HEK293 (cell line): ENCODE measurements around the gene SLC12A3.

Experiments
- CTCF ChIA-PET: fragments of 350-600 bp; formaldehyde crosslinking; extraction: SDS; loops from one replicate; lab custom pipeline; 2021; ENCODE audit warnings: antibody characterized with exemption; lab: Yijun Ruan, JAX
- POLR2A ChIA-PET: fragments of 300-600 bp; formaldehyde crosslinking; extraction: SDS; loops from one replicate; lab custom pipeline; 2020; ENCODE audit warnings: antibody characterized with exemption, inconsistent platforms; lab: Yijun Ruan, JAX
- H3K27ac ChIP-seq: fragments of 200-500 bp; sonication (Bioruptor generic); 2 replicates; pipeline ENCODE4 v1.5.1; 2014; ENCODE audit warnings: low read depth, low read length, control low read depth, inconsistent platforms; ENCODE audit errors: extremely low read depth
- H3K36me3 ChIP-seq, 2 experiments: fragments of 200-500 bp in 1 of 2; sonication (Bioruptor generic) in 1 of 2; 1 replicate in 1 of 2; 2 replicates in 1 of 2; pipeline ENCODE4 v1.5.1; 2014 to 2017; ENCODE audit warnings: inconsistent platforms in 2 of 2, low read length in 2 of 2; ENCODE audit not compliant: control insufficient read depth in 2 of 2, insufficient read depth in 1 of 2
- H3K4me1 ChIP-seq: fragments of 200-500 bp; sonication (Bioruptor generic); 2 replicates; pipeline ENCODE4 v1.5.1; 2014; ENCODE audit warnings: mild to moderate bottlenecking, low read length, inconsistent platforms; ENCODE audit not compliant: control insufficient read depth, insufficient read depth
- H3K4me3 ChIP-seq: 2 replicates; pipeline ENCODE4 v1.5.1; 2011; ENCODE audit warnings: low read depth, mild to moderate bottlenecking, control low read depth, low read length, moderate library complexity
- H3K9me3 ChIP-seq: fragments of 200-500 bp; sonication (Bioruptor generic); 2 replicates; pipeline ENCODE4 v1.5.1; 2014; ENCODE audit warnings: low read depth, low read length, inconsistent platforms; ENCODE audit not compliant: control insufficient read depth, insufficient read depth
- EGR2 ChIP-seq: fragments of 450-650 bp; formaldehyde crosslinking; IDR thresholded peaks from 2 replicates; pipeline ENCODE4 v1.5.1; 2016; ENCODE audit warnings: low read depth, missing biosample characterization, missing genetic modification characterization
- HOXC10 ChIP-seq: sonication (generic); formaldehyde crosslinking; IDR thresholded peaks from 2 replicates; pipeline ENCODE4 v1.8.1; 2023; ENCODE audit warnings: mild to moderate bottlenecking, missing genetic modification reagents
- YY1 ChIP-seq: fragments of 450-650 bp; formaldehyde crosslinking; IDR thresholded peaks from 2 replicates; pipeline ENCODE4 v1.5.1; 2018; ENCODE audit warnings: missing biosample characterization, missing genetic modification characterization
- ZBTB8A ChIP-seq: fragments of 450-650 bp; formaldehyde crosslinking; IDR thresholded peaks from 2 replicates; pipeline ENCODE4 v1.5.1; 2016; ENCODE audit warnings: missing biosample characterization, missing genetic modification characterization
- ZFHX2 ChIP-seq: fragments of 450-650 bp; formaldehyde crosslinking; conservative IDR thresholded peaks from 2 replicates; pipeline ENCODE4 v1.5.1; 2016; ENCODE audit warnings: missing biosample characterization, missing genetic modification characterization
- ZNF121 ChIP-seq: fragments of 450-650 bp; formaldehyde crosslinking; IDR thresholded peaks from 2 replicates; pipeline ENCODE4 v1.5.1; 2016; ENCODE audit warnings: missing biosample characterization, missing genetic modification characterization
- ZNF148 ChIP-seq: fragments of 450-650 bp; formaldehyde crosslinking; IDR thresholded peaks from 2 replicates; pipeline ENCODE4 v1.5.0; 2017; ENCODE audit warnings: missing biosample characterization, missing genetic modification characterization, borderline replicate concordance
- ZNF175 ChIP-seq: fragments of 450-650 bp; formaldehyde crosslinking; IDR thresholded peaks from 2 replicates; pipeline ENCODE4 v1.5.1; 2016; ENCODE audit warnings: missing biosample characterization, missing genetic modification characterization
- ZNF274 ChIP-seq, 2 experiments: fragments of 200-500 bp in 1 of 2; fragments of 450-650 bp in 1 of 2; sonication (Bioruptor generic) in 1 of 2; formaldehyde crosslinking in 1 of 2; IDR thresholded peaks; 2 replicates each; pipeline versions ENCODE4 v1.5.1 to v1.6.1; 2014 to 2016; ENCODE audit warnings: borderline replicate concordance in 1 of 2, inconsistent platforms in 1 of 2, low read length in 1 of 2, missing biosample characterization in 1 of 2, missing genetic modification characterization in 1 of 2
- ZNF341 ChIP-seq: fragments of 450-650 bp; formaldehyde crosslinking; IDR thresholded peaks from 2 replicates; pipeline ENCODE4; 2016; ENCODE audit warnings: low read depth, missing biosample characterization, missing genetic modification characterization
- ZNF404 ChIP-seq: fragments of 450-650 bp; formaldehyde crosslinking; IDR thresholded peaks from 2 replicates; pipeline ENCODE4 v1.5.1; 2017; ENCODE audit warnings: missing biosample characterization, missing genetic modification characterization
- ZNF548 ChIP-seq: fragments of 450-650 bp; formaldehyde crosslinking; IDR thresholded peaks from 2 replicates; pipeline ENCODE4 v1.5.1; 2016; ENCODE audit warnings: missing biosample characterization, missing genetic modification characterization
- ZNF701 ChIP-seq: fragments of 450-650 bp; formaldehyde crosslinking; IDR thresholded peaks from 2 replicates; pipeline ENCODE4 v1.5.1; 2016; ENCODE audit warnings: missing biosample characterization, missing genetic modification characterization
- ZNF707 ChIP-seq: fragments of 450-650 bp; formaldehyde crosslinking; IDR thresholded peaks from 2 replicates; pipeline ENCODE4 v1.5.1; 2016; ENCODE audit warnings: missing biosample characterization, missing genetic modification characterization
- TF ChIP-seq, protein P1 (sequence below): fragments of 450-650 bp; formaldehyde crosslinking; IDR thresholded peaks from 2 replicates; pipeline ENCODE4 v1.5.1; 2017; ENCODE audit warnings: missing biosample characterization, missing genetic modification characterization

SLC12A3 gene

DNA sequence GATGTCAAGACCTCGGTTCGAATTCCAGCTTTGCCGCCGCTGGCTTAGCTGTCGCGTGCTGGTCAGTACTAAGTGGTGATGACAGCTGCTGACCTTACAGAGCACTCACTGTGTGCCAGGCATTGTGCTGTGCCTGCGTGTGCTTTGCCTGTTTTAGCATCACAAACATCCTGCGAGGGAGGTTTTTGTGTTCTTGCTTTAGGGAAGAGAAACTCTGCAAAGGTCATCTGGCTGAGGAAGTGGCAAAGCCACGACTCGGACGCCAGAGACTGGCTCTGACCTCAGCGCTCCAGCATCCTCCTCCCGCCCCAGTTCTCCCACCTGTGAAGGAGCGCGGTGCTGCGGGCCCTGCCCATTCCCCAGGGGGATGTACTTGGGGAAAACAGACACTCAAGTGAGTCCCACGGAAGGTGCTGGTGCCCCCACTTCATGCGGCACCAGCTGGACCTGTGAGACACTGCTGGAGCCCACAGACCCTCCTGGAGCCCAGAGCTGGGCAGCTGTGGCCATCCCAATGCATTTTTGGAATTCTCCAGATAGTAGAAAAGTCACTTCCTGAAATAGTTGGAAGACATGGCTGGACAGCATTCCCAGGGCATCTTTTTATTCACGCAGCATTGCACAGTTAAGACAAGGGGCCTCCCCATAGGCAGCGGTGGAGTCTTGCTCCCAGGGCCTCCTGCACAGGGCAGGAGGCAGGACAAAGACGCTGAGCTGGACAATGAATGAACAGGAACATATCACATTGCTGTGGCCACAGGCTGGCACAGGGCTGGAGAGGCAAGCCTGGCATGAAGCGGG lies 47.0 kb downstream of the SLC12A3 start (continued):
- no peak for TF ChIP-seq ZNF341 (tag by site-specific recombination)
- TF ChIP-seq, protein P1, sequence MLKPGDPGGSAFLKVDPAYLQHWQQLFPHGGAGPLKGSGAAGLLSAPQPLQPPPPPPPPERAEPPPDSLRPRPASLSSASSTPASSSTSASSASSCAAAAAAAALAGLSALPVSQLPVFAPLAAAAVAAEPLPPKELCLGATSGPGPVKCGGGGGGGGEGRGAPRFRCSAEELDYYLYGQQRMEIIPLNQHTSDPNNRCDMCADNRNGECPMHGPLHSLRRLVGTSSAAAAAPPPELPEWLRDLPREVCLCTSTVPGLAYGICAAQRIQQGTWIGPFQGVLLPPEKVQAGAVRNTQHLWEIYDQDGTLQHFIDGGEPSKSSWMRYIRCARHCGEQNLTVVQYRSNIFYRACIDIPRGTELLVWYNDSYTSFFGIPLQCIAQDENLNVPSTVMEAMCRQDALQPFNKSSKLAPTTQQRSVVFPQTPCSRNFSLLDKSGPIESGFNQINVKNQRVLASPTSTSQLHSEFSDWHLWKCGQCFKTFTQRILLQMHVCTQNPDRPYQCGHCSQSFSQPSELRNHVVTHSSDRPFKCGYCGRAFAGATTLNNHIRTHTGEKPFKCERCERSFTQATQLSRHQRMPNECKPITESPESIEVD (tag by site-specific recombination), result no peak
- no peak for TF ChIP-seq ZNF548 (tag by site-specific recombination)

DNA sequence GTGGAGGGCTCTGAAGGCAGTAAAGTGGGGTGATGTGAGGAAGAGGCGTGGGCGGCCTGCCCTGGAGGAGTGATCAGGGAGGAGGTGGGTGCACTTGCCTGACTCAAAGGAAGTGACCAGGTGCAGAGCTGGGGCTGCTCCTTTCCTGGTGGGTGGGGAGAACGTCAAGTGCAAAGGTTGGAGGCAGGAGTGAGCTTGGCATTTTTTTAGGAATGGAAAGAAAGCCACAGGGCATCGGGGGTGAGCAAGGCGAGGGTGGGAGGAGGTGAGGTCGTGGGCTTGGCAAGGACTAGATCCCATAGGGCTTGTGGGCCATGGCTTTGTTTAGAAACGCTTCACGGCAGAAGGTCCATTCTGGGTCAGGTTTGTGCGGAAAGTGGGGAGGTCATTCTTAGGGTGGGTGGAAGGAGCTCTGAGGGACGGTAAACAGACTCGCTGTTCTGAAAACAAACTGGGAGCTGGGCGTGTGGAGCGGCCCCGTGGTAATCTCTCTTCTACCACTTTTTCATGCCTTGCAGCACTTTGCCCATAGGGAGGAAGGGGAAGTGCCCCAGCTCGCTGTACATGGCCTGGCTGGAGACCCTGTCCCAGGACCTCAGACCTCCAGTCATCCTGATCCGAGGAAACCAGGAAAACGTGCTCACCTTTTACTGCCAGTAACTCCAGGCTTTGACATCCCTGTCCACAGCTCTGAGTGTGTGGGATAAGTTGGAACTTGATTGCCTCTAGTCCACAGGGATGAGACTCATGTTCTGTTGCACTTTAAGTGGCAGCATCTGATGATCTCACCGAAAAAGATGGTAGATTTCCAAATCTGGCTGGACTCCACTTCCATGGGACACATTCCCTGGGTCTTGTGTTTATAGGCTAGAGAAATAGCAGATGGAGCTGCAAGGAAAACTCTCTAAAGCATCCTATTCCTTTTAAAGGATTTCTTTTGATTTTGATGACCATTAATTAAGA lies 48.0 kb downstream of the SLC12A3 start:
- Histone ChIP-seq H3K4me3 (no peak overlapping the region), H3K36me3 (no peaks in the 10 kb centered on the region), H3K27ac (no peak overlapping the region), H3K9me3 (no peaks in the 10 kb centered on the region), H3K4me1 (no peaks in the 10 kb centered on the region)
- no peak for TF ChIP-seq YY1 (tag by site-specific recombination)
- TF ChIP-seq ZFHX2, result peak; percentile 94
- TF ChIP-seq EGR2 (tag by site-specific recombination), result peak; percentile 97
- ChIA-PET CTCF (interaction anchor here (0.6 kb wide), 1 partner anchor 12 kb away, joined by 7 read pairs; no protein-coding TSS in a partner anchor), POLR2A (no interaction called here)

DNA sequence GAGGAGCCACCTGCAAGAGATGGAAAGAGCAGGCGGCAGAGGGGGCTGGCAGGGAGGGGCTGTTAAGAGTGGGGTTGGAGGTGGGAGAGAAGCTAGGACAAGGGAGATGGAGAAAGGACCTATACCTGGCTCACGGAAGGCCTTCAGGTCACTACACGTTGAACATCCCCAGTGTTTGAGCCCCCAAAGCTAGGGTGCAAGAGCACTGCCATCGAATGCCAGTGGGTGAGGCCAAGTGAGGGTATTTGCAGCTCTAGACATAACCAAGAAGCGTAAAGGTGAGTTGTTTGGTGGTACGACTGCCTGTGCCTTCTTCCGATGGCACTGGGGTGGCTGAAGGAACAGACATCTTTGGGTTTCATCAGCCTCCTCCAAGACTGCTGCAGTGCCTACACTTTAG lies 49.9 kb downstream of the SLC12A3 start:
- CTCF ChIA-PET, result no interaction called here
- no peaks in the 10 kb centered on the region for H3K36me3 ChIP-seq
- no peak overlapping the region for H3K4me3 ChIP-seq
- no peaks in the 10 kb centered on the region for H3K4me1 ChIP-seq
- no peak overlapping the region for H3K27ac ChIP-seq
- POLR2A ChIA-PET, result no interaction called here
- no peaks in the 10 kb centered on the region for H3K9me3 ChIP-seq
- no peak for TF ChIP-seq HOXC10 (CRISPR knock-in tag)
- no peak for TF ChIP-seq ZNF404
- no peak for TF ChIP-seq ZNF707 (tag by site-specific recombination)
- TF ChIP-seq ZNF121 (tag by site-specific recombination), result no peak
- TF ChIP-seq ZNF701 (tag by site-specific recombination), result no peak
- no peak for TF ChIP-seq ZBTB8A (tag by site-specific recombination)
- TF ChIP-seq ZNF148 (tag by site-specific recombination), result no peak
- no peak for TF ChIP-seq ZNF175 (tag by site-specific recombination)
- TF ChIP-seq ZNF274 (IDR thresholded peaks at IDR 0.05; ENCODE audit: low read length), result no peak
- TF ChIP-seq ZNF274 (tag by site-specific recombination; IDR thresholded peaks at IDR 0.05; ENCODE audit: borderline replicate concordance), result no peak
- TF ChIP-seq, all 188 proteins: peak for 0
